Mammary epithelial cell (primary cell): Measurements from ENCODE around the gene TAF3.

ENCODE experiments used
- CTCF ChIP-seq, 2 donors: IDR thresholded peaks in 1 of 2; conservative IDR thresholded peaks in 1 of 2; 2 replicates each; pipeline ENCODE4 v1.5.1; 2011 to 2012; ENCODE audit warnings: inconsistent platforms in 2 of 2, low read length in 2 of 2, mild to moderate bottlenecking in 2 of 2, control low read depth in 1 of 2, low read depth in 1 of 2; ENCODE audit not compliant: insufficient read depth in 1 of 2; ENCODE audit errors: extremely low read depth in 1 of 2
- EZH2 ChIP-seq: IDR thresholded peaks from 2 replicates; pipeline ENCODE4 v1.6.1; 2012; ENCODE audit warnings: low read length, inconsistent platforms, borderline replicate concordance

- TF ChIP-seq CTCF (conservative IDR thresholded peaks at IDR 0.05 in 1 of 2, IDR thresholded peaks at IDR 0.05 in 1 of 2; ENCODE audit: extremely low read depth in 1 of 2, insufficient read depth in 1 of 2, low read depth in 1 of 2, low read length in 2 of 2) (no peak), EZH2 (no peak)
Observed at GRCh38 chr10:8051851-8052257, 233.5 kb downstream of the TAF3 start.
